ENCODE data around the gene DKK3.

Gene DKK3

GRCh38 chr11:11989774-11990744 is 18.4 kb downstream of the DKK3 start:
- Histone ChIP-seq H3K9ac (ENCODE audit: insufficient read length, low read depth) (no peak overlapping the region), H3K4me3 (ENCODE audit: insufficient read length, low read depth) (no peak overlapping the region), H3K36me3 (ENCODE audit: insufficient read depth, insufficient read length, low read length) (peaks cover 41% of the 10 kb centered on the region), H3K4me1 (ENCODE audit: insufficient read depth, insufficient read length) (peaks cover 13% of the 10 kb centered on the region), H3K9me3 (ENCODE audit: insufficient read depth, low read length) (no peaks in the 10 kb centered on the region), H3K27me3 (ENCODE audit: insufficient read depth, insufficient read length) (no peaks in the 10 kb centered on the region)
- no peak for TF ChIP-seq YY1 (IDR thresholded peaks at IDR 0.05; ENCODE audit: insufficient read depth, insufficient read length)
- no peak for TF ChIP-seq ZNF274 (IDR thresholded peaks at IDR 0.05; ENCODE audit: low read depth, low read length)
- no peak for TF ChIP-seq SUZ12 (IDR thresholded peaks at IDR 0.05; ENCODE audit: extremely low read depth, insufficient read depth, insufficient read length)
- DNase-seq (ENCODE audit: low read depth, low spot score): no peak

DNA sequence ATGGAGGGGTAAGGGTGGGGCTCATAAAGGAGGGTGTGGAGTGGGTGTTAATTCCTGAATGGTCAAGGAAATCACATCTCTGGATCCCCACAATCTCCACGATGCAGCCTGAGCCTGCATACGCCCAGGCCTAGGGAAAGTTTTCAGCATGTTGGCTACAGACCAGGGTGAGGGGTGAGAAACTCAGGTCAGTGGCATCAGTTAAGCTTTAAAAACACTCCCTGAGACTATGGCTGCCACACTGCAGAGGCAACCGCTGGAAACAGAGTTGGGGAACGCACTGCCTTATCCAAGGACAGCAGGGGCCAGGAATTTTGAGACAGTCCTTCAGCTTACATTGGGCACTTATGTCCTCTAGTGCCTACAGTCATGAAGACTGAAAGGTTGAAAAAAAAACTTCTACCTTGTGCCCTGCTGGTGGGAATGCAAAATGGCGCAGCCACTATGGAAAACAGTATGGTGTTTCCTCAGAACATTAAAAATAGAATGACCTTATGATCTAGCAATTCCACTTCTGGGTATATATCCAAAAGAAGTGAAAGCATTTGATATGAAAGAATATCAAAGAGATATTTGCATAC is 19.7 kb downstream of the DKK3 start:
- Histone ChIP-seq H3K36me3 (ENCODE audit: insufficient read depth, insufficient read length, low read length) (peaks cover 33% of the 10 kb centered on the region), H3K4me1 (ENCODE audit: insufficient read depth, insufficient read length) (peaks cover 9% of the 10 kb centered on the region), H3K27me3 (ENCODE audit: insufficient read depth, insufficient read length) (no peaks in the 10 kb centered on the region), H3K9me3 (ENCODE audit: insufficient read depth, low read length) (no peaks in the 10 kb centered on the region), H3K4me3 (ENCODE audit: insufficient read length, low read depth) (no peak overlapping the region), H3K9ac (ENCODE audit: insufficient read length, low read depth) (no peak overlapping the region)
- no peak for DNase-seq (ENCODE audit: low read depth, low spot score)
- TF ChIP-seq SUZ12 (IDR thresholded peaks at IDR 0.05; ENCODE audit: extremely low read depth, insufficient read depth, insufficient read length): no peak
- no peak for TF ChIP-seq ZNF274 (IDR thresholded peaks at IDR 0.05; ENCODE audit: low read depth, low read length)
- no peak for TF ChIP-seq YY1 (IDR thresholded peaks at IDR 0.05; ENCODE audit: insufficient read depth, insufficient read length)

DNA sequence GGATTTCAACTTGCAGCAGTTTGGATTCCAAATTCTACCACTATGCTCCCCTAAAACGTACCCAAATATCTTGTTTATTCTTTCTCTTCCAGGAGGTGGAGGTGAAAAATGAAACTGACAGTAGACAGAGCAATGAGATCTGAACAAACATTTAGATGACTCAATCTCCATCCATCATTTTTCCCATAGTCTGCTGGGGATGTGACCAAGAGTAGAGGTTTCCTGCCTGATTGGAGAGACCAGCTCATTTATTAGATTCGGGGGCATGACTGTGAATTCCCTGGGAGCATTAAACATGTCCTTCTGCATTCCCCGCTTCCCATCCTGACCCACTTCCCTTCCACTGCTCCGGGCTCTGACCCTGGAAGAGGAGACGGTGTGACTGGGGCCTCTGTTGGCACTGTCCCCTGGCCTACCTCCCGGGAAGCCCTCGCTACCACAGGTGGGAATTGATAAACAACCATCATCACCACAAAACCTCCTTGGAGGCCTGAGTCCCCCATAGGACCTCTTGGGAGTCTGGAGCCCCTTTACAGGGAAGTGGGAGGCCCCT is 20.3 kb downstream of the DKK3 start:
- Histone ChIP-seq H3K9ac (ENCODE audit: insufficient read length, low read depth) (peak overlapping the region; percentile 2), H3K4me1 (ENCODE audit: insufficient read depth, insufficient read length) (peaks cover 9% of the 10 kb centered on the region), H3K27me3 (ENCODE audit: insufficient read depth, insufficient read length) (no peaks in the 10 kb centered on the region), H3K36me3 (ENCODE audit: insufficient read depth, insufficient read length, low read length) (peaks cover 39% of the 10 kb centered on the region), H3K9me3 (ENCODE audit: insufficient read depth, low read length) (no peaks in the 10 kb centered on the region), H3K4me3 (ENCODE audit: insufficient read length, low read depth) (no peak overlapping the region)
- DNase-seq (ENCODE audit: low read depth, low spot score): no peak
- TF ChIP-seq ZNF274 (IDR thresholded peaks at IDR 0.05; ENCODE audit: low read depth, low read length) (no peak), SUZ12 (IDR thresholded peaks at IDR 0.05; ENCODE audit: extremely low read depth, insufficient read depth, insufficient read length) (no peak), YY1 (IDR thresholded peaks at IDR 0.05; ENCODE audit: insufficient read depth, insufficient read length) (no peak)

GRCh38 chr11:11987503-11988022 is 20.9 kb downstream of the DKK3 start:
- H3K4me3 ChIP-seq (ENCODE audit: insufficient read length, low read depth): no peak overlapping the region
- DNase-seq (ENCODE audit: low read depth, low spot score): no peak
- H3K4me1 ChIP-seq (ENCODE audit: insufficient read depth, insufficient read length): peaks cover 9% of the 10 kb centered on the region
- TF ChIP-seq YY1 (IDR thresholded peaks at IDR 0.05; ENCODE audit: insufficient read depth, insufficient read length) (no peak), ZNF274 (IDR thresholded peaks at IDR 0.05; ENCODE audit: low read depth, low read length) (no peak), SUZ12 (IDR thresholded peaks at IDR 0.05; ENCODE audit: extremely low read depth, insufficient read depth, insufficient read length) (no peak)
- no peaks in the 10 kb centered on the region for H3K9me3 ChIP-seq (ENCODE audit: insufficient read depth, low read length)
- no peak overlapping the region for H3K9ac ChIP-seq (ENCODE audit: insufficient read length, low read depth)
- H3K36me3 ChIP-seq (ENCODE audit: insufficient read depth, insufficient read length, low read length): peaks cover 45% of the 10 kb centered on the region
- H3K27me3 ChIP-seq (ENCODE audit: insufficient read depth, insufficient read length): no peaks in the 10 kb centered on the region

DNA sequence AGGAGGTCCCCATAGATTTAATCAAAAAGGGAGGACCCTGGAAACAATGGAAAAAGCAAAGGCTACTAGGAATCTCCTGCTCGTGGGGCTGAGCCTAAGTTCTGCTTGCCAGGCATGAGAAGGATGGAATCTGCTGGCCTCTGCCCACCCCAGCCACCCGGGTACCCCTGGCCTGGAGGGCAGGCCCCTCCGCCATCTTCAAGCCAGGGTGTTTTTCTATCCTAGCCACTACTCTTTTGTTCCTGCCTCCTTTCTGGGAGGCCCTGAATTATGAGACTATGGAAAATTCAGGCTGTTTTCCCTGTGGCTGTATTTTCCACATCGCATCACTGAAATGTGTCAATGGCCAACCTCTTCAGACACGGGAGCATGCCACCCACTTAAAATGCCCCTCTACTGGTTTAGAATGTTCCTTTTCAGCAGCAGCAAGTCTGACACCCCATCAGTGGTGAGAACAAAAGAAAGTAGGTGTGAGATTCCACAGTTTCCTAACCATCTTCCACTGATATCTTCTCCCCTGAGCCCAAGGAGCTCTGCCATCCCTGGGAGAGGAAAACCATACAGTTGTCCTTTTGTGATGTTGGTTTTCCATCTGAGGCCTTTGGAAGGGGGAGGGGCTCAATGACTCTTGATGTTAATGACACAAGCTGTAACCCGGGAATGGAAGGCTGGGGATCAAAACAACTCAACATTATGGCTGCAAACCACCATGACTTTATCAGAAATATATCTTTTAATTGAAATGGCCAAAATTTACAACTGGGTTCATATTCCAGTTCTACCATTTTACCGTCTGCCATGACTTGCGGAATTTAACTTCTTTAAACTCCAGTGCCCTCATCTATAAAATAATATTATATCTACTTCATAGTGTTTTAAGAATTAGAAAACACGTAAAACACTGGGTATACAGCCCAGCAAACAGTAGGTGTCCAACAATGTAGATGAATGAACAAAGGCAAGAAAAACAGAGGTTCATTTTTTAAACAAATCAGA is 22.2 kb downstream of the DKK3 start:
- H3K4me3 ChIP-seq (ENCODE audit: insufficient read length, low read depth): no peak overlapping the region
- H3K9ac ChIP-seq (ENCODE audit: insufficient read length, low read depth): no peak overlapping the region
- H3K9me3 ChIP-seq (ENCODE audit: insufficient read depth, low read length): no peaks in the 10 kb centered on the region
- peaks cover 44% of the 10 kb centered on the region for H3K36me3 ChIP-seq (ENCODE audit: insufficient read depth, insufficient read length, low read length)
- TF ChIP-seq YY1 (IDR thresholded peaks at IDR 0.05; ENCODE audit: insufficient read depth, insufficient read length): no peak
- no peak for TF ChIP-seq SUZ12 (IDR thresholded peaks at IDR 0.05; ENCODE audit: extremely low read depth, insufficient read depth, insufficient read length)
- TF ChIP-seq ZNF274 (IDR thresholded peaks at IDR 0.05; ENCODE audit: low read depth, low read length): no peak
- no peak for DNase-seq (ENCODE audit: low read depth, low spot score)
- peaks cover 6% of the 10 kb centered on the region for H3K4me1 ChIP-seq (ENCODE audit: insufficient read depth, insufficient read length)
- H3K27me3 ChIP-seq (ENCODE audit: insufficient read depth, insufficient read length): no peaks in the 10 kb centered on the region

DNA sequence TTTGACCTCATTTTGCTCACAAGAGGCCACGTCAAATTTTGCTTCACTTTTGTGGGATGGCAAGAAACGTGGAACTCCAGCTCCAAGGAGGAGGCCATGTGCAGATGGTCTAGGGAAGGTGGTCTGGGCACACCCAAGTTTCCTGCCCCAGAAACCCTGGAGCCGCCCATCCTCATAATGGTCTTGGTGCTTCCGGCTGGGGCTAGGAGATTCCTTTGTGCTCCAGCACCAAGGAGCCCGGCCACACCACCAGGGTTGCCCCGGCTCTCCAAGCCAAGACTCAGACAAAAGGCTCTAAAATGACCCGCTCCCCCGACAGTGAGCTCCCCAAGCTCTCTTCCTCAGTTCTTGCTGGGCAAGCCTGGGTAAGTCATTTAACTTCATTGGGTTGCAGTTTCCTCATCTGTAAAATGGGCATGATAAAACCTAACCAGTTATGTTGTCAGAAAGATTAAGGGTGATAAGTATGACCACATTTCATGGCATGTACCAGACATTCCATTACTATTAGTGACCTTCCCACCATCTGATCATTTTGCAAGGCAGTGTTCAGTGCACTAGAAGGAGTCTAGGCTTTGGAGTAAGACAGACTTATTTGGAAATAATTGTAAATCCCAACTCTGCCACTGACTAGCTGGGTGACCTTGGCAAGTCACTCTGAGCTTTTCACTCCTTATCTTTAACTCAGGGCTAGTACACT is 23.3 kb downstream of the DKK3 start:
- Histone ChIP-seq H3K9me3 (ENCODE audit: insufficient read depth, low read length) (no peaks in the 10 kb centered on the region), H3K4me1 (ENCODE audit: insufficient read depth, insufficient read length) (peaks cover 6% of the 10 kb centered on the region), H3K27me3 (ENCODE audit: insufficient read depth, insufficient read length) (no peaks in the 10 kb centered on the region), H3K4me3 (ENCODE audit: insufficient read length, low read depth) (no peak overlapping the region), H3K9ac (ENCODE audit: insufficient read length, low read depth) (no peak overlapping the region), H3K36me3 (ENCODE audit: insufficient read depth, insufficient read length, low read length) (peaks cover 37% of the 10 kb centered on the region)
- no peak for DNase-seq (ENCODE audit: low read depth, low spot score)
- TF ChIP-seq YY1 (IDR thresholded peaks at IDR 0.05; ENCODE audit: insufficient read depth, insufficient read length) (no peak), SUZ12 (IDR thresholded peaks at IDR 0.05; ENCODE audit: extremely low read depth, insufficient read depth, insufficient read length) (no peak), ZNF274 (IDR thresholded peaks at IDR 0.05; ENCODE audit: low read depth, low read length) (no peak)
